Keratinocyte (primary cell): ENCODE measurements around the gene COG4. TPM values are rescaled to one million over a fixed set of nuclear protein-coding genes. Genes with fewer than 3 reads are reported as not detected.

ENCODE experiments used
- DNase-seq: peaks from one replicate; pipeline ENCODE4 v3.0.0-alpha.2; 2011; ENCODE audit warnings: low read depth, missing footprints, low spot score
- FAIRE-seq: peaks from 2 replicates; lab custom pipeline; 2011; peaks lifted over from hg19 to GRCh38; lab: Jason Lieb, UNC
- H2AFZ ChIP-seq: 2 replicates; pipeline ENCODE4 v1.6.0; 2012; ENCODE audit warnings: low read length, control low read depth, inconsistent platforms; ENCODE audit not compliant: control insufficient read depth
- H3K27ac ChIP-seq: 2 replicates; pipeline ENCODE4 v1.5.1; 2011; ENCODE audit warnings: low read length; ENCODE audit not compliant: control insufficient read depth, insufficient read depth
- H3K27me3 ChIP-seq: 3 replicates; pipeline ENCODE4 v1.6.0; 2011; ENCODE audit warnings: low read length; ENCODE audit not compliant: control insufficient read depth, insufficient read depth; ENCODE audit errors: extremely low read depth
- H3K36me3 ChIP-seq, 2 experiments: 2 replicates in 1 of 2; 3 replicates in 1 of 2; pipeline ENCODE4 v1.5.1; 2011; ENCODE audit warnings: low read length in 2 of 2, mild to moderate bottlenecking in 1 of 2; ENCODE audit not compliant: control insufficient read depth in 2 of 2, insufficient read depth in 2 of 2; ENCODE audit errors: extremely low read depth in 1 of 2
- H3K4me1 ChIP-seq: 3 replicates; pipeline ENCODE4 v1.5.1; 2011; ENCODE audit warnings: low read length; ENCODE audit not compliant: control insufficient read depth, insufficient read depth; ENCODE audit errors: extremely low read depth
- H3K4me2 ChIP-seq: 3 replicates; pipeline ENCODE4 v1.6.0; 2011; ENCODE audit warnings: low read depth, low read length; ENCODE audit not compliant: control insufficient read depth, insufficient read depth; ENCODE audit errors: extremely low read depth
- H3K4me3 ChIP-seq, 3 experiments: fragments of 200-600 bp in 1 of 3; sonication (generic) in 1 of 3; 2 replicates in 2 of 3; 3 replicates in 1 of 3; pipeline ENCODE4 v1.5.1; 2011 to 2016; ENCODE audit warnings: low read length in 3 of 3, mild to moderate bottlenecking in 3 of 3, control low read depth in 2 of 3, inconsistent platforms in 1 of 3, low read depth in 1 of 3, mixed read lengths in 1 of 3, mixed run types in 1 of 3, moderate library complexity in 1 of 3; ENCODE audit not compliant: control insufficient read depth in 2 of 3, insufficient read depth in 2 of 3; ENCODE audit errors: extremely low read depth in 1 of 3
- H3K79me2 ChIP-seq: 2 replicates; pipeline ENCODE4 v1.6.0; 2012; ENCODE audit warnings: low read length; ENCODE audit not compliant: control insufficient read depth, insufficient read depth
- H3K9ac ChIP-seq: 3 replicates; pipeline ENCODE4 v1.6.0; 2011; ENCODE audit warnings: low read length; ENCODE audit not compliant: control insufficient read depth, insufficient read depth; ENCODE audit errors: extremely low read depth
- H3K9me1 ChIP-seq: 3 replicates; pipeline ENCODE4 v1.6.0; 2011; ENCODE audit warnings: low read length; ENCODE audit not compliant: control insufficient read depth, insufficient read depth; ENCODE audit errors: extremely low read depth
- H3K9me3 ChIP-seq: 2 replicates; pipeline ENCODE4 v1.5.1; 2012; ENCODE audit warnings: low read depth, low read length; ENCODE audit not compliant: control insufficient read depth
- H4K20me1 ChIP-seq: 3 replicates; pipeline ENCODE4 v1.6.0; 2011; ENCODE audit warnings: low read length; ENCODE audit not compliant: control insufficient read depth, insufficient read depth; ENCODE audit errors: extremely low read depth
- EZH2 ChIP-seq: IDR thresholded peaks from one replicate; pipeline ENCODE4 v1.6.1; 2012; ENCODE audit warnings: inconsistent platforms, mild to moderate bottlenecking, low read length, moderate library complexity
- dilution Hi-C: fragments of 300-500 bp; cut with MboI; formaldehyde crosslinking; loops from one replicate; pipeline ENCODE4 v1.7.0; 2020; ENCODE audit warnings: low sequenced_read_pairs; ENCODE audit not compliant: extremely low pct_ligation_motif_present
- polyA plus RNA-seq, 5 experiments: library from polyadenylated mRNA; depleted of rRNA in 3 of 5; stranded (reverse) in 3 of 5; stranded (forward) in 1 of 5; unstranded in 1 of 5; fragments of >200 nt; gene quantifications; 1 replicate in 1 of 5; 2 replicates in 3 of 5; 3 replicates in 1 of 5; pipeline versions ENCODE4 v1.2.1 to v1.2.3, GENCODE V29; 2011 to 2012; ENCODE audit warnings: missing spikeins in 2 of 5, low read depth in 1 of 5, low replicate concordance in 1 of 5
- TF ChIP-seq, protein P1 (sequence below), 3 experiments: IDR thresholded peaks in 1 of 3; conservative IDR thresholded peaks in 1 of 3; optimal IDR thresholded peaks in 1 of 3; 2 replicates in 2 of 3; 3 replicates in 1 of 3; pipeline versions ENCODE3 to v1.5.1; 2011; ENCODE audit warnings: low read length in 3 of 3, mild to moderate bottlenecking in 3 of 3, moderate library complexity in 2 of 3, control low read depth in 1 of 3, inconsistent platforms in 1 of 3; ENCODE audit not compliant: insufficient read depth in 2 of 3; ENCODE audit errors: extremely low read depth in 1 of 3

The COG4 gene
- polyA plus RNA-seq, 1 donor (not counting 4 experiments of a cell fraction or from before 2014, with no cell fraction given), result 38.9 TPM

DNA sequence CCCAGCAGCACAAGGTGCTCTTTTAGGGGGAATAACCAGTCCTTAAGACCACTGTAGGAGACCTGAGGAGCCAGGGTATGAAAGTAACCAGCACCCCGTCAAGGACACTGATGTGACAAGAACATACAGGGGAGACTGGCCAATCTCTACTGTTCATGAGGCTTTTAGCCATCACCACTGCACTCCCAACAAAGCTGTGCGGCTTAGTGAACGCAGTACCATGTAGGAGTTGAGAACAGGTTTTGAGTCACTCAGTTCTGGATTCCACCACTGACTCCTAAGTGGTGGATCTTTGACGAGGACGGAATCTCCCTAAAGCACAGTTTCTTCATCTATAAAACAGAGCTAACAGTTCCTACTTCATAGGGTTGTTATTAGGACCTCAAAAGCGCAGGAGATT lies 26.8 kb downstream of the COG4 start:
- H3K27ac ChIP-seq, result no peak overlapping the region
- H3K9ac ChIP-seq, result no peak overlapping the region
- no peaks in the 10 kb centered on the region for H3K9me1 ChIP-seq
- H2AFZ ChIP-seq, result no peak overlapping the region
- no peak overlapping the region for H3K4me3 ChIP-seq
- no peaks in the 10 kb centered on the region for H3K79me2 ChIP-seq
- no peaks in the 10 kb centered on the region for H3K4me1 ChIP-seq
- no peaks in the 10 kb centered on the region for H4K20me1 ChIP-seq
- no peak for DNase-seq
- H3K27me3 ChIP-seq, result no peaks in the 10 kb centered on the region
- no peak for FAIRE-seq
- H3K36me3 ChIP-seq, result peaks cover 8 to 11% of the 10 kb centered on the region in 2 experiments
- dilution Hi-C loops, result no loop called here
- TF ChIP-seq EZH2, result no peak
- TF ChIP-seq, protein P1, sequence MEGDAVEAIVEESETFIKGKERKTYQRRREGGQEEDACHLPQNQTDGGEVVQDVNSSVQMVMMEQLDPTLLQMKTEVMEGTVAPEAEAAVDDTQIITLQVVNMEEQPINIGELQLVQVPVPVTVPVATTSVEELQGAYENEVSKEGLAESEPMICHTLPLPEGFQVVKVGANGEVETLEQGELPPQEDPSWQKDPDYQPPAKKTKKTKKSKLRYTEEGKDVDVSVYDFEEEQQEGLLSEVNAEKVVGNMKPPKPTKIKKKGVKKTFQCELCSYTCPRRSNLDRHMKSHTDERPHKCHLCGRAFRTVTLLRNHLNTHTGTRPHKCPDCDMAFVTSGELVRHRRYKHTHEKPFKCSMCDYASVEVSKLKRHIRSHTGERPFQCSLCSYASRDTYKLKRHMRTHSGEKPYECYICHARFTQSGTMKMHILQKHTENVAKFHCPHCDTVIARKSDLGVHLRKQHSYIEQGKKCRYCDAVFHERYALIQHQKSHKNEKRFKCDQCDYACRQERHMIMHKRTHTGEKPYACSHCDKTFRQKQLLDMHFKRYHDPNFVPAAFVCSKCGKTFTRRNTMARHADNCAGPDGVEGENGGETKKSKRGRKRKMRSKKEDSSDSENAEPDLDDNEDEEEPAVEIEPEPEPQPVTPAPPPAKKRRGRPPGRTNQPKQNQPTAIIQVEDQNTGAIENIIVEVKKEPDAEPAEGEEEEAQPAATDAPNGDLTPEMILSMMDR (optimal IDR thresholded peaks at IDR 0.05 in 1 of 3, IDR thresholded peaks at IDR 0.05 in 1 of 3, conservative IDR thresholded peaks at IDR 0.05 in 1 of 3; ENCODE audit: extremely low read depth in 1 of 3, insufficient read depth in 2 of 3, low read length in 3 of 3), result no peak
- no peaks in the 10 kb centered on the region for H3K9me3 ChIP-seq
- no peak overlapping the region for H3K4me2 ChIP-seq

DNA sequence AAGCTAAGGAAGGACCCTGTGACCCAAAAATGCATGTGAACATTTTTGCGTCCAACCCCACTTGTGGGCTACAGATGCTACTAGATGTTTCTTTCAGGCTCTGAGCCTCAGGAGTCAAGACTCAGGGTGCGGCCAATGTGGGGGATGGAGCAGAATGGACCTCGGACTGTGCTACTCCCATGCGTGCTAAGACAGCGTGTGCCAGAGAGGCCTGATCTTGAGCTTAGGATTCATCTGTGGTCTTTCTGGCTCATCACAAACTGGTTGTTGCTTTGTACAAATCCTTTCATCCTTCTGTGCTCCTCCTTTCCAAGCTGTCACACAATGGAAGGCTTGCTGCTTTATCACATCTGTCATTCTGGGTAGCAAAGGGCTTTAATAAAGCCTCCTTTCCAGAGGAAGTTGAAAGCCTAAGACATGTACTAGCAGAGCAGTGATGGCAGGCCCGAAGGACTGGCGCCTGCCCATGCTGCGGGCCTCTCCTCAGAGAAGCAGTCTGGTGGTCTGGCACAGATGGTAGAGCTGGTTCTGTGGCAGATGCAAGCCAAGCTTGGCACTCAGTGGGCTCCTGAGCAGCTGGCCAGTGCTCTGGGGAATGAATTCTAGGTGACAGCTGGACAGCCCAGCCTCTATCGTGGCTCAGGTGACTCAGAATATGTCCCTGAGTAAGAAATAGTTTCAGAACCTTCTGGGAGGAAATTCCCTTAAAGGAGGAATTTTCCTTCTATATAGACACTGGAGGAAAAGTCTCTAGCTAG lies 27.8 kb downstream of the COG4 start:
- dilution Hi-C loops, result no loop called here
- Histone ChIP-seq H3K27me3 (no peaks in the 10 kb centered on the region), H3K36me3 (peaks cover 8 to 11% of the 10 kb centered on the region in 2 experiments), H3K9ac (no peak overlapping the region), H3K9me1 (no peaks in the 10 kb centered on the region), H3K9me3 (no peaks in the 10 kb centered on the region), H3K4me2 (no peak overlapping the region), H3K4me1 (no peaks in the 10 kb centered on the region), H3K4me3 (no peak overlapping the region), H2AFZ (no peak overlapping the region), H3K79me2 (no peaks in the 10 kb centered on the region), H4K20me1 (no peaks in the 10 kb centered on the region), H3K27ac (no peak overlapping the region)
- no peak for TF ChIP-seq EZH2
- TF ChIP-seq, protein P1 (optimal IDR thresholded peaks at IDR 0.05 in 1 of 3, IDR thresholded peaks at IDR 0.05 in 1 of 3, conservative IDR thresholded peaks at IDR 0.05 in 1 of 3; ENCODE audit: extremely low read depth in 1 of 3, insufficient read depth in 2 of 3, low read length in 3 of 3), result no peak
- DNase-seq, result no peak
- FAIRE-seq, result no peak
